Loucy (cell line): ENCODE data around the gene PGK1.

Experiments used
- CTCF ChIP-seq: fragments of 200-600 bp; sonication (generic); conservative IDR thresholded peaks from 2 replicates; pipeline ENCODE4 v1.5.1; 2014; ENCODE audit warnings: mild to moderate bottlenecking, antibody characterized with exemption, low read length
- EZH2phosphoT487 ChIP-seq: fragments of 200-600 bp; IDR thresholded peaks from 2 replicates; pipeline ENCODE4 v1.6.1; 2018; ENCODE audit warnings: antibody characterized with exemption, mild to moderate bottlenecking, moderate library complexity, borderline replicate concordance

GRCh38 chrX:78129714-78130113 is 25.7 kb downstream of the PGK1 start:
- TF ChIP-seq CTCF (no peak), EZH2phosphoT487 (no peak)
